ENCODE results near the gene RNF10.

The RNF10 gene

GRCh38 chr12:120496413-120497340, 37.5 kb upstream of the RNF10 start:
- Histone ChIP-seq H3K9me3 (ENCODE audit: low read length) (no peaks in the 10 kb centered on the region), H4K20me1 (ENCODE audit: insufficient read depth, low read length) (no peaks in the 10 kb centered on the region), H3K4me1 (ENCODE audit: insufficient read depth, low read length, severe bottlenecking) (peaks cover 23% of the 10 kb centered on the region), H3F3A (ENCODE audit: insufficient read depth, low read length) (peaks cover 4% of the 10 kb centered on the region), H3K4me2 (ENCODE audit: low read length) (peak overlapping the region; percentile 100), H3K27me3 (ENCODE audit: insufficient read depth, low read length) (no peaks in the 10 kb centered on the region), H3K79me2 (ENCODE audit: insufficient read depth, low read length) (peaks cover 19% of the 10 kb centered on the region), H3K36me3 (ENCODE audit: insufficient read depth, low read length) (peaks cover 30% of the 10 kb centered on the region), H3K9ac (ENCODE audit: low read length) (peak overlapping the region; percentile 92), H3K4me3 (ENCODE audit: low read depth, low read length, poor library complexity, severe bottlenecking) (peak overlapping the region; percentile 98), H2AFZ (ENCODE audit: low read length) (no peak overlapping the region), H3K9me2 (ENCODE audit: low read depth, low read length) (no peaks in the 10 kb centered on the region), H3K27ac (ENCODE audit: low read depth, low read length, poor library complexity, severe bottlenecking) (peak overlapping the region; percentile 81)
- TF ChIP-seq EZH2 (IDR thresholded peaks at IDR 0.05; ENCODE audit: borderline replicate concordance, low read length) (no peak), CTCF (IDR thresholded peaks at IDR 0.05; ENCODE audit: low read length) (peak; percentile 45)

DNA sequence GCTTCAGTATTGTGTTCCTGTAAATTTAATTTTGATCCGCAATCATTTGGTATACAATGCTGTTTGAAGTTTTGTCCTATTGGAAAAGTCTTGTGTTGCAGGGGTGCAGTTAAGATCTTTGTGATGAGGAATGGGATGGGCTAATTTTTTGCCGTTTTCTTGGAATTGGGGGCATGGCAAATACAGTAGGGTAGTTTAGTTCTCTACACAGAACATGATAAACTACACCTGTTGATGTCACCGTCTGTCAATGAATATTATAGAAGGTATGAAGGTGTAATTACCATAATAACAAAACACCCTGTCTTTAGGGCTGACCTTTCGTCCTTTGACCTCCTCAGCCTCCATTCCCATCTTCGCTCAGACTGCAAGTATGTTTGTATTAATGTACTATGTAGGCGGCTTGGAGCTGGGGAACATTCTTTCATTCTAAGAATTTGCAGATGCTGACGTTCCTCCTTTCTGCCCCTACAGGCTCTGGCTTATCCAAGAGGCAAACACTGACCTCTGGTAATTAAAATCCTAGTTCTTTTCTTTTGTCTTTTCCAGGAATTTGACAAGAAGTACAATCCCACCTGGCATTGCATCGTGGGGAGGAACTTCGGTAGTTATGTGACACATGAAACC, 36.5 kb upstream of the RNF10 start:
- Histone ChIP-seq H3K9me3 (ENCODE audit: low read length) (no peaks in the 10 kb centered on the region), H3K9ac (ENCODE audit: low read length) (peak overlapping the region; percentile 92), H3K79me2 (ENCODE audit: insufficient read depth, low read length) (peaks cover 19% of the 10 kb centered on the region), H3K27me3 (ENCODE audit: insufficient read depth, low read length) (no peaks in the 10 kb centered on the region), H3K4me2 (ENCODE audit: low read length) (peak overlapping the region; percentile 100), H3K9me2 (ENCODE audit: low read depth, low read length) (no peaks in the 10 kb centered on the region), H3K36me3 (ENCODE audit: insufficient read depth, low read length) (peaks cover 30% of the 10 kb centered on the region), H3F3A (ENCODE audit: insufficient read depth, low read length) (peaks cover 4% of the 10 kb centered on the region), H4K20me1 (ENCODE audit: insufficient read depth, low read length) (no peaks in the 10 kb centered on the region), H2AFZ (ENCODE audit: low read length) (no peak overlapping the region), H3K4me1 (ENCODE audit: insufficient read depth, low read length, severe bottlenecking) (peaks cover 23% of the 10 kb centered on the region), H3K4me3 (ENCODE audit: low read depth, low read length, poor library complexity, severe bottlenecking) (peak overlapping the region; percentile 98), H3K27ac (ENCODE audit: low read depth, low read length, poor library complexity, severe bottlenecking) (peak overlapping the region; percentile 29)
- TF ChIP-seq EZH2 (IDR thresholded peaks at IDR 0.05; ENCODE audit: borderline replicate concordance, low read length) (no peak), CTCF (IDR thresholded peaks at IDR 0.05; ENCODE audit: low read length) (no peak)

- Histone ChIP-seq H3K4me2 (ENCODE audit: low read length) (no peak overlapping the region), H3K27me3 (ENCODE audit: insufficient read depth, low read length) (no peaks in the 10 kb centered on the region), H3K9me2 (ENCODE audit: low read depth, low read length) (no peaks in the 10 kb centered on the region), H3K4me3 (ENCODE audit: low read depth, low read length, poor library complexity, severe bottlenecking) (no peak overlapping the region), H2AFZ (ENCODE audit: low read length) (no peak overlapping the region), H4K20me1 (ENCODE audit: insufficient read depth, low read length) (no peaks in the 10 kb centered on the region), H3K4me1 (ENCODE audit: insufficient read depth, low read length, severe bottlenecking) (peaks cover 23% of the 10 kb centered on the region), H3K9ac (ENCODE audit: low read length) (no peak overlapping the region), H3K79me2 (ENCODE audit: insufficient read depth, low read length) (peaks cover 19% of the 10 kb centered on the region), H3F3A (ENCODE audit: insufficient read depth, low read length) (peaks cover 4% of the 10 kb centered on the region), H3K27ac (ENCODE audit: low read depth, low read length, poor library complexity, severe bottlenecking) (no peak overlapping the region), H3K9me3 (ENCODE audit: low read length) (no peaks in the 10 kb centered on the region), H3K36me3 (ENCODE audit: insufficient read depth, low read length) (peaks cover 42% of the 10 kb centered on the region)
- TF ChIP-seq EZH2 (IDR thresholded peaks at IDR 0.05; ENCODE audit: borderline replicate concordance, low read length), result no peak
- TF ChIP-seq CTCF (IDR thresholded peaks at IDR 0.05; ENCODE audit: low read length), result no peak
These were observed 35.2 kb upstream of the RNF10 start for GRCh38 chr12:120498870-120499515.

All from OCI-LY1 (cell line).